SH-SY5Y (cell line): ENCODE measurements around the gene DPEP2.

Experiments
- GATA2 ChIP-seq: IDR thresholded peaks from 2 replicates; pipeline ENCODE4 v1.6.1; 2011; ENCODE audit warnings: mild to moderate bottlenecking, low read depth, low read length
- GATA3 ChIP-seq: IDR thresholded peaks from 2 replicates; pipeline ENCODE4 v1.6.1; 2011; ENCODE audit warnings: low read depth, mild to moderate bottlenecking, low read length, moderate library complexity

- TF ChIP-seq GATA3 (no peak), GATA2 (no peak)
Measured at GRCh38 chr16:67990018-67990386, 9.3 kb downstream of the DPEP2 start.
